ENCODE data around the gene VASH1. TPM values are rescaled to one million over a fixed set of nuclear protein-coding genes. Genes with fewer than 3 reads are reported as not detected.

VASH1 gene
- total and polyA plus RNA-seq, 8 donors, result 26.5 to 71.3 (median 49.2) TPM

DNA sequence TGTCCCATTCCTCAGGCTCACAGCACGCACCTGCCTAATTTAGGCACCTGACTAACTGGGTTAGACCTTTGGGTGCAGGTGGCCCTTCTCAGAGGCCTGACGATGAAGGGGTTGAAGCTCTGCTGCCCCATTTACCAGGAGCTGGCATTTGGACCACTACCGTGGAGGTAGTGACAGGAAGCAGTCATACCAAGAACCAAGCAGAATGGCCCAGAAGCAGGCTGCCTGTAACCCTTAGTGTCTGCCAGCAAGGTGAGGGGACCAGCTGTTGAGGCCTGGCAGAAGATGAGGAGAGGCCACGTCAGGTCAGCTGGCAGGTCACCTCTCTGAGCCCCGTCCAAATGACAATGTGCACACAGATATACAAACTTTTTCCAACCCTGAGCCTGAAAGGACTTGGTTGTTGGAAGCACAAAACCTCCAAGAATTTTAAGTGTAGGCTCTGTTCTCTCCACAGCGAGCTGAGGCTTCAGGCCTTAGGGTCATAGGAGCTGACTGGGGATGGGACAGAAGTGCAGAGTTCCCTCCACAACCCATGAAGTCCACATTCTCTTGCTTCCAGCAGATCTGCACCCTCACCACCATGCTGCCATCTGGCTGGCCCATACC, 23.1 kb downstream of the VASH1 start:
- Histone ChIP-seq H3K4me1 (peaks cover 3 to 39% of the 10 kb centered on the region in 2 donors), H3K27ac (no peak overlapping the region), H3K36me3 (peaks cover 0 to 82% of the 10 kb centered on the region in 2 donors), H3K27me3 (no peaks in the 10 kb centered on the region), H3K9me3 (no peaks in the 10 kb centered on the region), H3K4me3 (no peak overlapping the region)
- TF ChIP-seq, protein P1, sequence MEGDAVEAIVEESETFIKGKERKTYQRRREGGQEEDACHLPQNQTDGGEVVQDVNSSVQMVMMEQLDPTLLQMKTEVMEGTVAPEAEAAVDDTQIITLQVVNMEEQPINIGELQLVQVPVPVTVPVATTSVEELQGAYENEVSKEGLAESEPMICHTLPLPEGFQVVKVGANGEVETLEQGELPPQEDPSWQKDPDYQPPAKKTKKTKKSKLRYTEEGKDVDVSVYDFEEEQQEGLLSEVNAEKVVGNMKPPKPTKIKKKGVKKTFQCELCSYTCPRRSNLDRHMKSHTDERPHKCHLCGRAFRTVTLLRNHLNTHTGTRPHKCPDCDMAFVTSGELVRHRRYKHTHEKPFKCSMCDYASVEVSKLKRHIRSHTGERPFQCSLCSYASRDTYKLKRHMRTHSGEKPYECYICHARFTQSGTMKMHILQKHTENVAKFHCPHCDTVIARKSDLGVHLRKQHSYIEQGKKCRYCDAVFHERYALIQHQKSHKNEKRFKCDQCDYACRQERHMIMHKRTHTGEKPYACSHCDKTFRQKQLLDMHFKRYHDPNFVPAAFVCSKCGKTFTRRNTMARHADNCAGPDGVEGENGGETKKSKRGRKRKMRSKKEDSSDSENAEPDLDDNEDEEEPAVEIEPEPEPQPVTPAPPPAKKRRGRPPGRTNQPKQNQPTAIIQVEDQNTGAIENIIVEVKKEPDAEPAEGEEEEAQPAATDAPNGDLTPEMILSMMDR (IDR thresholded peaks at IDR 0.05), result no peak
- ATAC-seq (no peak), DNase-seq (peak in 1 of 4 donors; percentile 31)
- intact Hi-C loops (cut with DNase I), result loop anchor here in 1 of 2 donors (10.0 kb wide), 1 partner anchor 70 kb away; no protein-coding TSS in a partner anchor

DNA sequence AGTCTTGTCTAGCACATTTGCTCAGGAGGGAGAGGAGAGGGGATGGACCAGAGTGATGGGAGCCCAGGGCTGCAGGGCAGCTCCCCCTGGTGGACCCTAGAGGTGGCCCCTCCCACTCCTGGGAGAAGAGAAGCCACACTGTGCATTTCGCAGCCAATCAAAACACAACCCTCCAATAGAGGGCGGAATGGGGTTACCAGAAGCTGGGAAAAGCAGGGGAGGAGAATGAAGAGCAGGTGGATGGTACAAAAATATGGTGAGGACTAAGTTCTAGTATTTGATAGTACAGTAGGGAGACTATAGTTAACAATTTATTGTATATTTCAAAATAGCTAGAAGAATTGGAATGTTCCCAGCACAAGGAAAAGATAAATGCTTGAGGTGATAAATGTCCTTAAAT, 23.6 kb downstream of the VASH1 start:
- intact Hi-C loops (cut with DNase I), result loop anchor here in 1 of 2 donors (10.0 kb wide), 1 partner anchor 70 kb away; no protein-coding TSS in a partner anchor
- peak; percentile 93 for ATAC-seq
- TF ChIP-seq, protein P1 (IDR thresholded peaks at IDR 0.05), result peak; percentile 70 to 85

GRCh38 chr14:76786601-76787000, 25.3 kb downstream of the VASH1 start:
- Histone ChIP-seq H3K4me3 (no peak overlapping the region), H3K4me1 (peaks cover 3 to 32% of the 10 kb centered on the region in 2 donors), H3K27ac (no peak overlapping the region), H3K9me3 (no peaks in the 10 kb centered on the region), H3K27me3 (no peaks in the 10 kb centered on the region), H3K36me3 (peaks cover 0 to 90% of the 10 kb centered on the region in 2 donors)
- intact Hi-C loops (cut with DNase I), result loop anchor here in 1 of 2 donors (10.0 kb wide), 1 partner anchor 72 kb away; no protein-coding TSS in a partner anchor
- DNase-seq, result no peak
- TF ChIP-seq, protein P1 (IDR thresholded peaks at IDR 0.05), result no peak
- no peak for ATAC-seq

More for the DNA sequence above, 23.6 kb downstream of the VASH1 start:
- H3K4me3 ChIP-seq, result no peak overlapping the region
- peak in 2 of 4 donors; percentile 67 to 72 for DNase-seq
- no peak overlapping the region for H3K27ac ChIP-seq
- H3K9me3 ChIP-seq, result no peaks in the 10 kb centered on the region
- H3K27me3 ChIP-seq, result no peaks in the 10 kb centered on the region
- H3K36me3 ChIP-seq, result peaks cover 0 to 84% of the 10 kb centered on the region in 2 donors
- peaks cover 3 to 39% of the 10 kb centered on the region in 2 donors for H3K4me1 ChIP-seq

DNA sequence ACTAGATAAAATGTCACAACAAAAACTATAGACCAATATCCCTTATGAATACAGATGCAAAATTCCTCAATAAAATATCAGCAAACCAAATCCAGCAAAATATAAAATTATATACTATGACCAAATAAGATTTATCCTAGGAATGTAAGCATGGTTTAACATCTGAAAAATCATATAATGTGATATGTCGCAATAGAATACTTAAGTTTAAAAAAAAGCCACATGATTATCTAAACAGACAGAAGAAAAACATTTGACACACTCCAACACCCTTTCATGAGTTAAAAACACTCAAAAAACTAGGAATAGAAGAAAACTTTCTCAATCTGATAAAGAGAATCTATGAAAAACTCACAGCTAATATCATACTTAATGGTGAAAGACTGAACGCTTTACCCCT, 31.2 kb downstream of the VASH1 start:
- H3K4me3 ChIP-seq, result no peak overlapping the region
- H3K4me1 ChIP-seq, result no peaks in the 10 kb centered on the region
- H3K9me3 ChIP-seq, result no peaks in the 10 kb centered on the region
- no peak for DNase-seq
- TF ChIP-seq, protein P1 (IDR thresholded peaks at IDR 0.05), result no peak
- H3K36me3 ChIP-seq, result peaks cover 0 to 69% of the 10 kb centered on the region in 2 donors
- H3K27ac ChIP-seq, result no peak overlapping the region
- no peaks in the 10 kb centered on the region for H3K27me3 ChIP-seq
- intact Hi-C loops (cut with DNase I), result no loop called here
- no peak for ATAC-seq

DNA sequence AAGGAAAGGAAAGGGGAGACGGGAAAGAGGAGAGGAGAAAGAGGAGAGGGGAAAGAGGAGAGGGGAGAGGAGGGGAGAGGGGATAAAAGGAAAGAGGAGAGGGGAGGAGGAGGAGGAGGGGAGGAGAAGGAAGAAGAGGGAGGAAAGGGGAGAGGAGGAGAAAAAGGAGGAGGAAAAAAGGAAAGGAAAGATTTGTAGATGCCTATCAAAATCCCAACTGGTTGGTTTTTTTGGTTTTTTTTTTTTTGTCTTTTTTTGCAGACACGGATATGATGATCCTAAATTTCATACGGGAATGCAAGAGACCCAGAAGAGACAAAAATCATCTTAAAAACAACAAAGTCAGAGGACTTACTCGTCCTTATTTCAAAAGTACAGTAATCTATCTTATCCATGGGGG, 32.1 kb downstream of the VASH1 start:
- Histone ChIP-seq H3K27ac (no peak overlapping the region), H3K36me3 (peaks cover 0 to 69% of the 10 kb centered on the region in 2 donors), H3K9me3 (no peaks in the 10 kb centered on the region), H3K27me3 (no peaks in the 10 kb centered on the region), H3K4me1 (no peaks in the 10 kb centered on the region), H3K4me3 (no peak overlapping the region)
- intact Hi-C loops (cut with DNase I), result no loop called here
- DNase-seq (no peak), ATAC-seq (no peak)
- TF ChIP-seq, protein P1 (IDR thresholded peaks at IDR 0.05), result no peak
